Non-pigmented ciliary epithelial cell (primary cell): ENCODE data around the gene FADS1.

ENCODE experiments used
- DNase-seq: peaks from one replicate; pipeline ENCODE4 v3.0.0-alpha.2; 2010; ENCODE audit warnings: low read depth

Gene FADS1

DNA sequence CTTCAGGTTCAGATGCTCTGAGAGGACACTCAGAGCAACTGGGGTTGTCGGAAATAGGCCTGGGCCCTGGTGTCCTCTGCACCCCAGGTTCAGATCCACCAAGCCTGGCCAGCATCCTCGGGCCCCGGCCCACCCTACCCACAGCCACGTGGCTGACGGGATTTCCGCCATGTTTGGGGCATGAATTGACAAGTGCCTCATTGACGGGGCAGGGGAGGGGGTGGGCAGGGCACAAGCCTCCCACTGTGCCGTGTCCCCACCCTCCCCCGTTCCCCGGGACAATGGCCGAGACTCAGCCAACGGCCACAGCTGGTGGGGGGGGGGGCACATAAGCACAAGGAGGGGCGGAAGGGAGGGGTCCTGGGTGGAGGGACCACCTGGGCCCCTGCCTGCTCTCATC is 55.9 kb downstream of the FADS1 start:
- DNase-seq, result no peak

DNA sequence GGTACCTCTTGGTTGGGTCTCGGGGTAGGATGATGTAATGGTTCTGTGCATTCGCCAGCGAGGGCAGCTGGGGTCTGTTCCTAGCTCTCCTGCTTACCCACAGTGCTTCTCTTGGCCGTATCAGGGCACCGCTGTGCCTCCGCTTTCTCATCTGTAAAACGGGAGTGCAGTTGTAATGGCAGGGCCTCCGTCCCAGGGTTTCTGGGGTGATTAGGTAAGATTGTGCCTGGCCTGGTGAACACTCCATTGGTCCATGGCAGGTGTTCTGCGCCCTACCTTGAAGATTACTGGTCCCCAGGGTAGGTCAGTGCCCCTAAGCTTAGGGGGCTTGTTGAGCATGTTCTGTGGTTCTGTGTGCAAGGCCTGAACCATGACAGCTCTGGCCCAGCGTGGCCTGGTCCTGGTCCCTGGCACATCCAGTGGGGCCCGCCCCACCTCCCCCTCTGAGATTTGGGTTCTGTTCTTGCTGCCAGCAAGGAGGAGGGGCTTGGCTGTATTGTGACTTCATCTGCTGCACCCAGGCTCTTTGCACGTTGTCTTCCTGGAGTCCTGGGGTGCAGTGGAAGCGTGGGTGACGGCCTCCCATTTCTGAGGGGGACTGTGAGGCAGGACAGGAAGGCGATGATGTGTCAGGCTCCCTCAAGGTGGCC is 59.5 kb downstream of the FADS1 start:
- DNase-seq, result no peak

DNA sequence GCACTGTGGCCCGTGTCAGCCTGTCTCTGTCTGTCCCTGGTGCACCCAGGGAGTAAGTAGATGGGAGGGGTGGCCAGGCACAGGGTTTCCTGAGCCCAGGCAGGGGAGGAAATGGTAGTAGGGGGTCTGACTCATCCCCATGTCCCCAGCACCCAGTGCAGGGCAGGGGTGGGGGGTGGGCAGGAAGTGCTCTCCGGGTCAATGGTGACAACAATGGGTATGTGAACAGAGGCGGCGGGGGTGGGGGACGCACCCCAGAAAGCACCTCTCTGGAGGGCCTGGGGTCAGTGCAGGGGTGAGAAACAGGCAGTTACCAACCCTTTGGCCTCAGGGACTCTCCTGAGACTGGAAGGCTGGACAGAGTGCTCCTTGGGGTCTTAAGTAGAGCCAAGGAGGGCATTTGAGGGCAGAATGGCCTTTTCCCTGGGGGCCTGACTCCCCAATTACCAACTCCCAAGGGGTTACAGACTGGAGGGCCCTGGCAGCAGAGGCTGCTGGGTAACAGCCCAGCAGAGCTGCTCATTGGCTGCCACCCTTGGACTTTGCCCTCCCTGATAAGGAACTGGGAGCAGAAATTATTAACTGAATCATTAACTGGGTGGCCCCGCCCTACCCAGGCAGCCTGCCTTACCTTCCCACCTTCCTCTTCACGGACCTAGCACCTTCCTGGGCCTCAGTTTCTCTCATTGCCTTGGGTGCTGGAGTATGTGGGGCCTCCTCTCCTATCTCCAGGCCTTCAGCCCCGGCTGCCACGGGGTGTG is 60.2 kb downstream of the FADS1 start:
- DNase-seq, result no peak

DNA sequence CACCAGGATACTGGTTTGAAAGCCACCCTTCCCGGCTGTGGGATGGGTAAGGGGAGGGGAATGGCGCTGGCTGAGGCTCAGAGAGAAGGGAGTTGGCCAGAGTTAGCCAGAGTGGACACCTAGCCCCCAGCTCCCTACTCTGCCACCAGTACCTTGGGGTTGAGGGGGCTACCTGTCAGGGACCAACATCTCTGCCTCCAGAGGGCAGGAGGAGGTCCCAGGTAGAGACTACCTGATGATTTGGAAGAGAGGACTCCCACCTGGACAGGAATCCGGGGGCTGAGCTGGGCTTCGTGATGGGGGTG is 60.7 kb downstream of the FADS1 start:
- DNase-seq, result no peak

DNA sequence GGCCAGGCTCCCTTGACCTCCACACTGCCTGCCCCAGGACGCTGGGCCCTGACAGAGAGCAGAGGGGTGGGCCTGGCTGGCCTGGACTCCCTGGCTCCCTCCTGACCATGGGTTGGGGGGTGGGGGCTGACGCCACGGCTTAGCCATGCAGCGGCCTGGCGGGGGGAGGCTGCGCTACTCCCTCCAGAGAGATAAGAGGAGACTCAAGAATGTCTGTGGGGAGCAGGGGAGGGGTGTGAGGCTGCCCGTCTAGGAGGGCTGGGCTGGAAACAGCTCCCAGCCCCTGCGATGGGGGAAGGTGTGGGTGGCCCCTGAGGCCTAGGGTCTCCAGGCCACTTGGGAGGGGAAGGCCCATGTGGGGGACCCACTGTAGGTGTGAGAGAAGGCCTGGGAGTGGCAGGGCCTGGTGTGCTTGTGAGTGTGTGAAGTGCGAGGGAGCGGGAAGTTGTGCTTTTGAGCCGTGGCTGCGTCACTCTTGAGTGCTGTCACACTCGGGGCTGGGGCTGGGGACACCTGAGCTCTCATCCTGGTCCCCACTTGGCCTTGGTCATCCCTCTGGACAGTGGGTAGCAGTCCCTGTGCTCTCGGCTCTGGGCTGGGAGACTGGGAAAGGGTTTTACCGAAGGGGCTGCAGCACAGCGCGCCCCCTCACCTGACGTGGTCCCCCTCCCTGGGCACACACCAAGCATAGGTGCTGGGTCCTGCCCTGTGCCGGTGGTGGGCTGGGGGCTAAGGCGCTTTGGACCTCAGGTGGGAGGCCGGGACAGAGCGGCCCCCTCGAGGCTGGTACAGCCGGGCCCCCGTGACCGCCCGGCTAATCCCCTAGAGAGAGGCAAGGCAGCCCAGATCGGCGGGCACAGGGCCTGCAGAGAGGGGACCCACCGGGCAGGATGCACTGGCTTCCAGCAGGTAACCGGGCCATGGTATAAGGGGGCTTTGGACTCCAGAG is 62.0 kb downstream of the FADS1 start:
- no peak for DNase-seq

DNA sequence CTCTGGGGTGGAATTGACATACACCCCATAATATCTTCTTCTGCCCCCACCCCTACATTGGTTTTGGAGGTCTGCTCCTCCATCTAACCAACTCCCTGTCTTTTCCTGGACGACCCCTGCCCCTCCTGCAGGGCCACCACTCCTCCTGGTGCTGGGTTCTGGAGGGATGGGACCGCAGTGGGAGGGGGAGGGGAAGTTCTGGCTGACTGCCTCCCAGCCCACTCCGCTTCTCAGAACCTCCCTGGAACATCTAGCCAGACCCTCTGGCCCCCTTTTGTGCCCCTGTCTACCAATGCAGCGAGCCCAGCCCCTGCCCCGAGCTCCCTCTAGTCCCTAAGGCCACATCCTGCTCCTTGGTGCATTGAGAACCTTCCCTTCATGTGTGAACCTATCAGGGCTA is 63.1 kb downstream of the FADS1 start:
- DNase-seq, result no peak

DNA sequence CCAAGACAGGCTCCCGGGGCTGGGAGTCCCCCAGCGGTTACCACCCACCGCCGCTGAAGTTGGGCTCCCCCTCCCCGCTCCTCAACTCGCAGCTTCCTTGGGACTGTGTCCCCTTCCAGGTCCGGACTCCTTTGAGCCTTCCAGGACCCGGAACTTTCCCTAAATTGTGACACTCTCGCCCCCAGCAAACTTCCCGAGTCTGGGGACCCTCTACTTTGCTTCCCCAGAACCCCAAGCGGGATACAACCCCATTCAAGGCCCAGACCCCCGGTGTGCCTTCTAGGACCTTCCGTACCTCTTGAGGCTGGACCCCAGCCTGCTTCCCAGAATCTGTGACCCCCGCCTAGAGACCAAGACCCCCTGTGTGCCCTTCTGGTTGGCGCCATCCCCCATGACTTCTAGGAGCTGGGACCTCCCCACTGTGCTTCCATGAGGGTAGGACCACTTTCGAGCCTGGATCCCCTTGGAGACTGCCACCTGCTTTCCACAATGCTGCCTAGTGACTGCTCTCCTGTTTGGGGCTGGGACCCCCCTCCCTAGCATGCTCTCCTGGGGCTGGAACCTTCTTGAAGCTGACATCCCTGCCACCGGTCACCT is 63.8 kb downstream of the FADS1 start:
- DNase-seq, result no peak

DNA sequence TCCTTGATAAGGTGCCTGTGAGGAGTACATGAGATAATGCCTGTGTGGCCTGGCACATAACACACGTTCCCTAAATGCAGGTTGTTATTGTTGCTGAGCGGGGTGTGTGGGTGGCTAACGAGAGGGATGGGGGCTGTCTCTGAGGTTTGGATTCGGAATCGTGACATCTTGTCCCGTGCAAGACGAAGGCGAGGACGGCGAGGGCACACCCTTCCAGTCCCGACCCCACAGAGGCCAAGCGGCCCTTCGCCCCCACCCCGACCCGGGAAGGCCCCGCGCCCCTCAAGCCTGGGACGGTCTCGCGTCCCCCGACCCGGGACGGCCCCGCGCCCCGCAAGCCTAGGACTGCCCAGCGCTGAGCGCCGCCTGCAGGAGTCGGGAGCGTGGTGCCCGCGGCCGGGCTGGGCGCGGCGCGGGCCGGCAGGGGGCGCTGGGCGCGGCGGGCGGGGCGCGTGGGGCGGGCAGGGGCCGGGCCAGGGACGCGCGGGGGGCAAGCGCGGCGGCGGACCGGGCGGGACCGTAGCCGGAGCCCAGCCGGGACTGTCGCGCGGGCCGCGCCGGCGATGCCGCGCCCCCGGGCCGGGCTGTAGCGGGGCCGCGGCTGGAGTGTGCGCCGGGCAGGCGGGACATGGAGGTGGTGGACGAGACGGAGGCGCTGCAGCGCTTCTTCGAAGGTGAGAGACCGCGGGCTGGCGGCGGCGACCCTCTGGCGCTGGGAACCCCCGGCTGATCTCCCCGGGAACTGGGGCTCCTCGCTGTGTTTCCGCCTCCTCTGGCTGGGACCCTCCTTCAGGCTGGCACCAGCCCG is 64.5 kb downstream of the FADS1 start, which contains the start of gene MYRF:
Gene MYRF (plus strand): TSS at position 520 of the 808 bp plus-strand sequence. CDS start 109 bp downstream, at position 629.
- DNase-seq, result no peak

DNA sequence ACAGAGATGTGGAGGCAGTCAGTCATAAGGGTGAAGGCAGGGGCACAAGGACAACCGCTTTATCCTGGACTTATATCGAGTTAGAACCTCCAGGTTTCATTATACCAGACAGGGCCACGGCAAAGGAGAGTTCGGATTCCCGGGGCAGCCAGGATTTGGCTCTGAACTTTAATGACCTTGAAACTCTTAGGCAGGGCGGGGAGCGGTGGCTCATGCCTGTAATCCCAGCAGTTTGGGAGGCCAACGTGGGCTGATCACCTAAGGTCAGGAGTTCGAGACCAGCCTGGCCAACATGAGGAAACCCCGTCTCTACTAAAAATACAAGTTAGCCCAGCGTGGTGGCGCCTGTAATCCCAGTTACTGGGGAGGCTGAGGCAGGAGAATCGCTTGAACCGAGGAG is 65.4 kb downstream of the FADS1 start:
- no peak for DNase-seq

DNA sequence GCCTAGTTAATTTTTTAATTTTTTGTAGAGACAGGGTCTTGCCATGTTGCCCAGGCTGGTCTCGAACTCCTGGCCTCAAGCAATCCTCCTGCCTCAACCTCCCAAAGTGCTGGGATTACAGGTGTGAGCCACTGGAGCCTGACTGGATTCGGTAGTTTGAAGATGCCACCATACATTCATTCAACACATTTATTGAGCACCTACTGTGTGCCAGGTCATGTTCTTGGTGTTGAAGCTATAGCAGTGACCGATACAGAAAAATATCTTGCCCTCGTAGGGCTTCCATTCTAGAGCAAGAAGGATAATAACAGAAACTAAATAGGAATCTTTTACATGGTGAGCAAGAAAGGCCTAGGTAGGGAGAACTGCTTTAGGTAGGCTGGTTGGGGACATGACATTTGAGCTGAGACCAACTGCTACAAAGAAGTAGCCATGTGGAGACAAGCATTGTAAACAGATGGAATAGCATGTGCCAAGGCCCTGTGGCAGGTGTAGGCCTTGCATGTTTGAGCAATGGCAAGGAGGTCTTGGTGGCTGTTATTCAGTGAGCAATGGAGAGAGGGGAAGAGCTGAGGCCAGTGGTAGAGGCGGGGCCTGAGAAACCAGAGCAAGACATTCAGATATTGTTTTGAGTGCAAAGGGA is 66.1 kb downstream of the FADS1 start:
- DNase-seq, result no peak
